SKM-1 (cell line): Measurements from ENCODE around the gene P2RX6.
"Not testable (repeated sequence)": the region's sequence is repeated elsewhere in the genome, so short reads cannot be mapped to it uniquely, and the experiment has no call there.

Experiments
- DNase-seq: peaks from one replicate; lab custom pipeline; 2025; ENCODE audit not compliant: unreplicated experiment; lab: John Stamatoyannopoulos, UW

The P2RX6 gene

GRCh38 chr22:20993304-20994127 lies 21.4 kb upstream of the P2RX6 start:
- DNase-seq: no peak

- DNase-seq: no peak
Measured at GRCh38 chr22:20994128-20994901, 20.6 kb upstream of the P2RX6 start.

- DNase-seq: no peak
Measured at GRCh38 chr22:20994902-20995241, 20.1 kb upstream of the P2RX6 start.

GRCh38 chr22:20995329-20996030 lies 19.5 kb upstream of the P2RX6 start:
- DNase-seq: no peak

DNA sequence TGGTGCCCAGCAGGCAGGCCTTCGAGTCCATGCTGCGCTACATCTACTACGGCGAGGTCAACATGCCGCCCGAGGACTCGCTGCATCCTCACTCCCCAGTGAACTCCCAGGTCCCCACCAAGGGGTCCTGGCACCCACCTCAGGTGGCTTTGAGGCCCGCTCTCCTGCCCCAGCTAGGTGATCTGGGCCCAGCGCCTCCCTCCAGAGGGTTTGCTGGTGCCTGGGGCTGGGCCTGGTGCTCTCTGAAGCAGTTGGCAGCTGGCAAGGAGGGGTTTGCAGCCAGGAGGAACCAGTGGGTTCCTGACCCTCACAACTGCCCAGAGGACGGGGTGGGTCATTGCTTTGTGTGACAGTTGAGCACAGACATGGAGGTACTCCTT lies 18.9 kb upstream of the P2RX6 start:
- no peak for DNase-seq

- no peak for DNase-seq
Measured at GRCh38 chr22:20996598-20997535, 18.1 kb upstream of the P2RX6 start.

DNA sequence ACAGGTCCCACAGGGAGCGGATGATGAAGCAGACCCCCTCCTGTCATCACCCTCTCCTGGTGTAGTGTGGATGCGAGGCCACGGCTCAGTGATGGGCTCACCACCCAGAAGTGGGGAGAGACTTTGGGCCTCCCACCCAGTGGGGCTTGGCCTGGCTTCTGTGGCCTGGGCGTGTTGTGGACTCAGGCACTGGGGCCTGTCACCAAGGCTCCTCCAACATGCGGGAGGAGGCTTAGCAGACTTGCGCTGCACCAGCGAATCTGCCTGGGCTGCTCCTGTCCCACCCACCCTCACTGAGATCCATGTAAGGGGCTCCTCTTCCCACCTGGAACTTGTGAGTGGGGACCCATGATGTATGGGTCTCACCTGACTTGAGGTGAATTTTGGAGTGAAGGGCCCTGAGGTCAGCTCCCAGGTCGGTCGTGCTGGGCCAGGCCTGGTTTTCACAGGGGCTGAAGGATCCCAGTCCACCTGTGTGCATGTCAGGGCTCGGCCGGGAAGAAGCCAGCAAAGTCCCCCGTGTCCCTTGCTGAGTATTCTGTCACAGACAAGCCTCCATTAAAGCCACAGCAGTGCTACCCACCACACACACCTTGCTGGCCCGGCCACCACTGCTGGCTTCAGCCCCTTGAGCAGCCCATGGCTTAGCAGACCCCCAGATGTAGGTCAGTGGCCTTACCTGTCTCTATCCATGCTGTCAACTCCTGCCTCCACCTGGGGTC lies 17.3 kb upstream of the P2RX6 start:
- no peak for DNase-seq

GRCh38 chr22:20998411-20999336 lies 16.3 kb upstream of the P2RX6 start:
- DNase-seq: no peak

DNA sequence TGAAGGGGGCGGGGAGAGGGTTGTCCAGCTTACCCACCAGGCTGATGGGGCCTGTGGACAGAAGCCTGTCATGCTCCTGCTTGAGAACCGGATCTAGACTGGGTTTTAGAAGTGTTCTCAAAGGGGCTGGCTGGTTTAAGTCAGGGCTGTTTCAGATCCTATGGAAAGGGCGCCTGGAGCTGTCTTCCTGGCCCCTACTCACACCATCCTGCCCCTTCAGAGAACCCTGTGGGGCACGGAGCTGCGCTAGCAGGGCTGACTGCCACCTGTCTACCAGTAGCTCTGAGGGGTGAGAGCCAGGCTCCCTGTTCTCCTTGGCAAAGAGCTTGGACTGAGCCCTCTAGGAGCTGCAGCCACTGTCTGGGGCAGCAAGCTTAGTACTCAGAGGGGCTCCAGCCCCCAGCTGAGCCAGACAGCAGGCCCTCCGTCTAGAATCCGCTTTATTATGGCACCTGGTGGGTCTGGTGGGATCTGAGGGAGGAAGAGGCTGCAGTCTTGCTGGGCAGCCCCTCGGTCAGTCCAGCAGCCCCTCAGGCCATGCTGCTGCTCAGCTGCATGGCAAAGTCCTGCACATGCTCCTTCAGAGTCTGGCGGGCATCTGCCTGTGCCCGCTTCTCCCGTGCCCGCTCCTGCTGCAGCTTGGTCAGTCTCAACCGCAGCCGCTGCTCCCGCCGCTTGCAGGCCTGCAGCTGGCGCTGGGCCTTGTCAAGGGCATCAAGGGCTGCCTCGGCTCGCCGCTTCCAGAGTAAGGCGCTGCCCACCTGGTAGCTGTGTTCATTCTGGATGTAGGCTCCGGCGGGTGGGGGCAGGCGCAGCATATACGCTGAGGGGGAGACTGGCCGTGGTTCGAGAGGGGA lies 15.4 kb upstream of the P2RX6 start:
- no peak for DNase-seq

DNA sequence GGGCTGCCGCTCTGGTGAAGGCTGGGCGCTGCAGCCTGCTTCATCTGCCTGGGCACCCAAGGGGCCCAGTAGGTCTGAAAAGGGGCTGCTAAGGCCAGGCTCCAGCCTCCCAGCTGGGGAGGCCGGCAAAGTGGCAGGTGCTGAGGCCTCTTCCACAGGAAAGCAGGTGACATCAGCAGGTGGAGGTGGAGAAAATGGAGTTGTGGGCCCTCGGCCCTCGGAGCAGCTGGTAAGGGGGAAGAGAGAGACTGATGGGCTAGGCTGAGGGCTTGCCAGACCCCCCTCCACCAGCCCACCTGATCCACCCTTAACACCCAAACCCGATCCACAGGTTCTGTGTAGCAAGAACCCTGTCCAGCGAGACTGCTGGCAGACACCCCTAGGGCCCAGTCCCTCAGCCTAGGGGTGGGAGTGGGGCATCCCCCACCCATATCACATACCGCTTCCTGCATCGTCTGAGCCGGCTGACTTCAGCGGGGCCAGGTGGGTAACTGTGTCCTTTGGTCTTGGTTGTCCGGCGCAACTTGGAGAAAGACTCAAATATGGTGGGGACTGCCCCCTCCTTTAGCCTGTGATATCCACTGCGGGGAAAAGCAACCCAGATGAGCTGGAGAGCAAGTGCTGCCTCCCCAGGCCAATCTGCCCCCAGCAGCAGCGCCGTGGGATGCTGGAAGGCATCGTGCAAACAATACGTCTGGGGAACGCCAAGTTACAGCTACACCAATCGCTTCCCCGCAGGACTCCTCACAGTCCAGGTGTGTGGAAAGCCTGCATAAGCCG lies 14.6 kb upstream of the P2RX6 start:
- no peak for DNase-seq

GRCh38 chr22:21000987-21001600 lies 13.9 kb upstream of the P2RX6 start:
- no peak for DNase-seq

DNA sequence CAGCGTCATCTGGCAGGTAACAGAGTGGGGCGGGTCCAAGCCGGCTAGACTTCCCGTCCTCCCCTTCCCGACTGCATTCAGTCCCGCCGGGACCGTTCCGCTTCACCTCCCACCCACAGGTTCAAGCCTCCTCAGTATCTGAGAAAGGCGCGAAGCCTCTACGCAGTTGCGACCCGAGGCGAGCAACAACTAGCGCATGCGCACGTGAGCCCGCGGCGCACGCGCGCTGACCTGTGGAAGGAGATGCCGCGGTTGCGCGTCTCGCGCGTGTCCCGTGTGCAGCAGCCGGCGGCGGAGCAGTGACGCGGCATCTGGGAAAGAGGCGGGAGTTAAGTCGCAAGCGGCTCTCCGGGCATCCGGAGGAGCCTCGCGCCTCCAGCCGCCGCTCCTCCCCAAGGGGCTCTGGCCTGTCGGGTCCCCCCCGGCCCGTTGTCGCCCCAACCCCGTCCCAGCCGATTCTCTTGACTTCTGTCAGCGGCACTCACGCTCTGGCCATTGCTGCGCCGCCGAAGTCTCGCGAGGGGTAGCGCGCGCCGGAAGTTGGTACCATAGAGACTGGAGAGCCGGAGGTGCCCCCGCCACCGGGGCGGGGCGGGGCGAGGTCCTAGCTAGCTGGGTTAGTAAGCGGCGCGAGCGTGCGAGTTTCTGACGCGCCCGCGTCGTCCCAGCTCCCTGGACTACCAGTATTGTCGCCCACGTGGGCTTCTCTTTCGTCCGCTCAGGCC lies 13.2 kb upstream of the P2RX6 start, which contains the start of gene THAP7:
THAP7 (minus strand) TSS at position 518 of the 725 bp plus-strand sequence; CDS start at position 311, 207 bp downstream.
- DNase-seq: peak; percentile 90

- no peak for DNase-seq
Measured at GRCh38 chr22:21003782-21004181, 11.2 kb upstream of the P2RX6 start.

DNA sequence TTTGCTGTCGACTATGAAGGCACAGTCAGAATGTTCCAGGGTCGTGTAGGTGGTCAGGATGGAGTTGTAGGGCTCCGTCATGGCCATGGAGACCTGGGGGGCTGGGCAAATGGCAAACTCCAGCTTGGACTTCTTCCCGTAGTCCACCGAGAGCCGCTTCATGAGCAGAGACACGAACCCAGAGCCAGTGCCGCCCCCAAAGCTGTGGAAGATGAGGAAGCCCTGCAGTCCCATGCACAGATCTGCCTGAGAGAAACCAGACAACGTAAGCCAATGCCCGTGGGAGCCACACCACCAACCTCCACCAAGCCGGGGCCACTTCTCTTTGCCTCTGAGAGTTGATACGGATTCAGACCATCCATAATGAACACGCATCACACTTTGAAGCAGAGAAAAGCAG lies 5.8 kb upstream of the P2RX6 start:
- not testable (repeated sequence) for DNase-seq

GRCh38 chr22:21009638-21010425 lies 5.1 kb upstream of the P2RX6 start:
- no peak for DNase-seq
